OCI-M2 (cell line): Measurements from ENCODE around the gene PCDHGC3.
A peak's percentile ranks its signal among the peaks of the same experiment; 100 is the strongest.

Experiments
- DNase-seq: peaks from one replicate; lab custom pipeline; 2025; ENCODE audit not compliant: unreplicated experiment; lab: John Stamatoyannopoulos, UW

Gene PCDHGC3

GRCh38 chr5:141519605-141520565 is 44.1 kb downstream of the PCDHGC3 start:
- DNase-seq: no peak

DNA sequence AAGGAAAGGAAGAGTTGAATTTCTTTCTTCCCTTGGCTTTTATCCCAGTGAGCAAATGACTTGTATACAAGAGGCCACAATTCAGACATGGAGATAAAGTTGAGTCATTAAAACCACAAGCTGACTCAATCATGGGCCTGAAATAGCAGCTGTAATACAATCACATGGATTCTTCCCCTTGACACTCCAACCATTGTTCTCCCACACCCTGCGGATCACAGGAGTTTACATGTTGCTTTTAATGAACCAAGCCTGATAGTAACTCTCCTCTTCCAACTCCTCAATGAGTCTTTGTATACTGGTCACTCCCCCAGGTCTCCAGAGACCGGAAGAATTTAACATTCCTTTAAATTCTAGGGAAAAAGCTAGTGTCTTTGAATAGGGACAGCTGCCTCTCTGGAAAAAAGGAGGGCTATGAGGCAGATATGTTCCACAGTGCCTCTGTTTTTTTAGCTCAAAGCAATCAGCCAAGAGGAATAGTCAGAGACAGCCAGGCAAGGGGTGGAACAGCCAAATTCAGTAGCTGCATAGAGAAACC is 45.5 kb downstream of the PCDHGC3 start:
- peak; percentile 42 for DNase-seq

DNA sequence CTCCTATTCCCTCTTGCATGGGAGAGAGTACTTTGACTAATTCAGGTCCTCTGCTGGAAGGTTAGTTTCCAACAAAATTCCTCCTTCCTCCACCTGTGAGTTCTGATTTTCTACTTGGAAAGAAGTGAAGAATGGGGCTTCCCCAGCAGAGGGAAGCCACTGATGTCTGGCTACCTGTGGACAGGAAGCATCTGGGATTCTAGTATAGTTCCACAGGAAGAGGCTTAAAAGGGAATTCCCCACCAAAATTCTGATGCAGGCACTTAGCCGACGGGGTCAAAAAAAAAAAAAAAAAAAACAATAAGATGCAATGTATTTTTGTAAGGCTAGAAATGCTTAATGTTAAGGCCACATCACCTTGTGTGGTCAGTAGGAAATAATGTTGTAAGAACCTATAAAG is 46.5 kb downstream of the PCDHGC3 start:
- no peak for DNase-seq

DNA sequence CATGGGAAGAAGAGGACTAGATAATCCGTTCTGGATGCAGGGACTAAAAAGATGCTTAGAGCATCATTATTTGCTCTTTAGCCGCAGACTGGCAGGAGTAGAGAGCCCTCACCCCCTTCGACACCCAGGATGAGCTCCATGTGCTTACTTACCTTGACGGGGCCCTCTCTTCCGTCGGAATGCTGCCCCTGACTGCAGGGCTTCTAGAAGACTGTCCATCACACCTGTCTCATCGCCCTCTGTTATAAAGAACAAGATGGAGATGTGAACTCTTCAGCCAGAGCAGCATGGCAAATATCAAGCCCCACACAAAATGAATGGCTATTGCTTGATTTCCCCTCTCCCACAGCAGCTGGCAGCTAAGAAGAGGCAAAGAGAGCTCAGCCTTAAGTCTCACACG is 48.2 kb downstream of the PCDHGC3 start:
- no peak for DNase-seq

- no peak for DNase-seq
Observed at GRCh38 chr5:141524604-141525597, 49.1 kb downstream of the PCDHGC3 start.

DNA sequence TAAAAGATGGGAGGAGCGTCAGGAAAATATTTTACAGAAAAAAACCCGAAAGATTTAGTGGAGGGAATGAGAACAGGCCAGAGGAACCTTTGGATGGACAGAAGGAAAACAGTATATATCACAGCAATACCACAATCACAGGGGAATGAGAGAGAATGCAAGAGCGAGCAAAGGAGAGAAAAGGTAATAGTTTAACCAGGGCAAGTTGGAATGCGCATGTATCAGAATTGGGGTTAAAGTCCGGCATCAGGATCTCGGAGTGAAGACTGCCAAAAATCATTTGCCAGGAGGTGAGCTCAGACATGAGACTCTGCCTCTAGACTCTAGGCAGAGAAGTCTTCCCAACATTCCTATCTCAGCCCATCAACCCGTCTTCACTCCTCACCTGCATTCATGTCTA is 49.9 kb downstream of the PCDHGC3 start:
- DNase-seq: no peak

DNA sequence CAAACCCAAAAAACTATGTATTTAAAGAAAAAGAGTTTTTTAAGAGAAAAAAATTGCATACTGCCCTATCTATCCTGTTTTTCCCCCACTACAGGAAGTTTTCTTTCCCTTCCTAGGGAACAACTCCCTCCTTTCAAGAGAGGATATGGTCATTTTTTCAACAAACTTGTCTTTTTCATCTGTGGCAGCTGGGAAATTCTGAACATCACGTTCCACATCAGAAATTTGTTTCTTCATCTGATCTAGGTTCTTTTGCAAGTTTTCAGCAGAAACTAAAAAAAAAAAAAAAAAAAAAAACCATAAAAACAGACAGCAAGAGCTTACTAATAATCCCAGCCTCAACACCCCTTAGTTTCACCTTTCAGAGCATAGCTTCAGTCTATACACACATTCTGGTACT is 51.7 kb downstream of the PCDHGC3 start:
- no peak for DNase-seq
